Measurements from ENCODE around the gene DCDC1. TPM values are rescaled to one million over a fixed set of nuclear protein-coding genes. Genes with fewer than 3 reads are reported as not detected.

The DCDC1 gene
- total RNA-seq, 1 donor from 2014 or later = 6.9 TPM

DNA sequence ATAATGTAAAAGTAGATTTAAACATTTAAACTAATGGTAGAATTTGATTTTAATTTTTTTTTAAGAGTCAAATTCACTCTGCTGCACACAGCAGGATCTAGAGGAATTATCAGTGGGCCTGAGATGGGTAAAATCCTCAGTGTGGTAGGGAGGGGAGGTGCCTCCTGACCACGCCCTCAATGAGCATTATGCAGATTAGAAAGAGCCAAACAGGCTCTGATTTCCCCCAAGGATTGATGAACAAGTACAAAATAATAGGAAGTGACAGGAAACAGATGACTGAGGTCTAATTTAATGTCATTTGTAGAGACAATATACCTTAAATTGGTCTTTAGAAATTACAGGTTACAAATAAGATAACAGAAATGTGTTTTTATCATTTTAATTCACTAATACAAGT, 155.2 kb downstream of the DCDC1 start:
- H3K27me3 Mint-ChIP-seq = no peaks in the 10 kb centered on the region

DNA sequence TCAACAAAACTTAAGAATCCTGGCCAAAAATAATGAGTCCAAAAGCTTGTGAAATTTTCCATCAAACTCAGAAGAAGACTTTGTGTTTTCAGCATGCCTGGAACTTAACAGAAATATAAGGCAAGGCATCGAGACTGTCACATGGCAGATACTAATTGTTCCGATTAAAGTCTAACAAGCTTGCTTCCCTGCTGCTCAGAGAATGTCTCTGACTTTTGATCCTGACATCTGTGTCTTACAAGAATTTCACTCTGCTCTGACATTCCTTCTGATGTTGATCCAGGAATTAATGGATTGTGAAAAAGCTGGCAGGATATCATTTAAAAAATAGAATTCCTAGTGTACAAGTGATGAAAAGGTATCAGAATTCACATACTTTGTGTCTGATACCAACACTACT, 170.2 kb downstream of the DCDC1 start:
- DNase-seq (ENCODE audit: low spot score, unreplicated experiment) = no peak
- H3K27ac Mint-ChIP-seq = no peak overlapping the region
- H3K27me3 Mint-ChIP-seq = no peaks in the 10 kb centered on the region
- TF ChIP-seq, protein P1, sequence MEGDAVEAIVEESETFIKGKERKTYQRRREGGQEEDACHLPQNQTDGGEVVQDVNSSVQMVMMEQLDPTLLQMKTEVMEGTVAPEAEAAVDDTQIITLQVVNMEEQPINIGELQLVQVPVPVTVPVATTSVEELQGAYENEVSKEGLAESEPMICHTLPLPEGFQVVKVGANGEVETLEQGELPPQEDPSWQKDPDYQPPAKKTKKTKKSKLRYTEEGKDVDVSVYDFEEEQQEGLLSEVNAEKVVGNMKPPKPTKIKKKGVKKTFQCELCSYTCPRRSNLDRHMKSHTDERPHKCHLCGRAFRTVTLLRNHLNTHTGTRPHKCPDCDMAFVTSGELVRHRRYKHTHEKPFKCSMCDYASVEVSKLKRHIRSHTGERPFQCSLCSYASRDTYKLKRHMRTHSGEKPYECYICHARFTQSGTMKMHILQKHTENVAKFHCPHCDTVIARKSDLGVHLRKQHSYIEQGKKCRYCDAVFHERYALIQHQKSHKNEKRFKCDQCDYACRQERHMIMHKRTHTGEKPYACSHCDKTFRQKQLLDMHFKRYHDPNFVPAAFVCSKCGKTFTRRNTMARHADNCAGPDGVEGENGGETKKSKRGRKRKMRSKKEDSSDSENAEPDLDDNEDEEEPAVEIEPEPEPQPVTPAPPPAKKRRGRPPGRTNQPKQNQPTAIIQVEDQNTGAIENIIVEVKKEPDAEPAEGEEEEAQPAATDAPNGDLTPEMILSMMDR (IDR thresholded peaks at IDR 0.05; ENCODE audit: unreplicated experiment) = no peak
- no peaks in the 10 kb centered on the region for H3K4me1 Mint-ChIP-seq (ENCODE audit: low read depth)
- no peaks in the 10 kb centered on the region for H3K9me3 Mint-ChIP-seq (ENCODE audit: low read depth)
- no peak overlapping the region for H3K4me3 Mint-ChIP-seq (ENCODE audit: low read depth)
- H3K36me3 Mint-ChIP-seq (ENCODE audit: insufficient read depth) = no peaks in the 10 kb centered on the region

More for the DNA sequence above, 155.2 kb downstream of the DCDC1 start:
- TF ChIP-seq, protein P1 (IDR thresholded peaks at IDR 0.05; ENCODE audit: unreplicated experiment) = no peak
- Mint-ChIP-seq H3K27ac (no peak overlapping the region), H3K9me3 (ENCODE audit: low read depth) (no peaks in the 10 kb centered on the region), H3K36me3 (ENCODE audit: insufficient read depth) (no peaks in the 10 kb centered on the region), H3K4me3 (ENCODE audit: low read depth) (no peak overlapping the region), H3K4me1 (ENCODE audit: low read depth) (no peaks in the 10 kb centered on the region)
- DNase-seq (ENCODE audit: low spot score, unreplicated experiment) = no peak

DNA sequence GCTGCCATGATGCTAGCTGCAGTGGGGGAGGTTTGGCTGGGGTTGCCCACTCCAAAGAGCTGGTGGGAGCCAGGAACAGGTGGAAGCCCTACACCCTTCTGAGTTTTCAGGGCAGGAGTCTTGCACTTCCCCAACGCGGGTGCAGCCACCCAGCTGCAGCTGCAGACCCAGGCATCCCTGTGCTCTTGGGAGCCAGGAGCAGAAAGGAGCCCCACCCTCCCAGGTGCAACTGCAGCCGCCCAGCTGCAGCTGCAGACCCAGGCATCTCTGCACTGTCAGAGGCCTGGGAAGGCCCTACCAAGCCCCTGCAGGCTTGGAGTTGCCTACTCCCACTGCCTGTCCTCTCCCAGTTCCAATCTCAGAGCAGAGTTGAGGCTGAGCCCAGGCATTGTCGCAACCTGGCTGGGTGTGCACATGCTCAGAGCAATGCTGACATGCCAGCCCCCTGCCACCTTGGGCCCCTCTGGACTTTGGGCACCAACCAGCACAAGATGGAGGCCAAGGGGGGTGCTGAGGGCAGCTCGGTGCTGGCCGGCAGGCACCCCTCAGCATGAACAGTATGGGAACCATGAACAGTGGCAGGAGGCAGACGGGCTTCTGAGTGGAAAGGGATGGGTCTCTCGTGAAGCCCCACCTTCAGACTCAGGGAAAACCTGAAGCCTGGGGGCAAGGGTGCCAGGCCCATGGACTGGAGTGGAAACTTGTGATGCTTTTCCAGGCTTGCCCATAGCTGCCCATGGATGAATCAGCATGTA, 195.4 kb downstream of the DCDC1 start:
- Mint-ChIP-seq H3K36me3 (ENCODE audit: insufficient read depth) (no peaks in the 10 kb centered on the region), H3K27me3 (no peaks in the 10 kb centered on the region), H3K27ac (no peak overlapping the region), H3K4me3 (ENCODE audit: low read depth) (no peak overlapping the region), H3K4me1 (ENCODE audit: low read depth) (no peaks in the 10 kb centered on the region), H3K9me3 (ENCODE audit: low read depth) (peaks cover 17% of the 10 kb centered on the region)
- DNase-seq (ENCODE audit: low spot score, unreplicated experiment) = no peak
- TF ChIP-seq, protein P1 (IDR thresholded peaks at IDR 0.05; ENCODE audit: unreplicated experiment) = no peak

DNA sequence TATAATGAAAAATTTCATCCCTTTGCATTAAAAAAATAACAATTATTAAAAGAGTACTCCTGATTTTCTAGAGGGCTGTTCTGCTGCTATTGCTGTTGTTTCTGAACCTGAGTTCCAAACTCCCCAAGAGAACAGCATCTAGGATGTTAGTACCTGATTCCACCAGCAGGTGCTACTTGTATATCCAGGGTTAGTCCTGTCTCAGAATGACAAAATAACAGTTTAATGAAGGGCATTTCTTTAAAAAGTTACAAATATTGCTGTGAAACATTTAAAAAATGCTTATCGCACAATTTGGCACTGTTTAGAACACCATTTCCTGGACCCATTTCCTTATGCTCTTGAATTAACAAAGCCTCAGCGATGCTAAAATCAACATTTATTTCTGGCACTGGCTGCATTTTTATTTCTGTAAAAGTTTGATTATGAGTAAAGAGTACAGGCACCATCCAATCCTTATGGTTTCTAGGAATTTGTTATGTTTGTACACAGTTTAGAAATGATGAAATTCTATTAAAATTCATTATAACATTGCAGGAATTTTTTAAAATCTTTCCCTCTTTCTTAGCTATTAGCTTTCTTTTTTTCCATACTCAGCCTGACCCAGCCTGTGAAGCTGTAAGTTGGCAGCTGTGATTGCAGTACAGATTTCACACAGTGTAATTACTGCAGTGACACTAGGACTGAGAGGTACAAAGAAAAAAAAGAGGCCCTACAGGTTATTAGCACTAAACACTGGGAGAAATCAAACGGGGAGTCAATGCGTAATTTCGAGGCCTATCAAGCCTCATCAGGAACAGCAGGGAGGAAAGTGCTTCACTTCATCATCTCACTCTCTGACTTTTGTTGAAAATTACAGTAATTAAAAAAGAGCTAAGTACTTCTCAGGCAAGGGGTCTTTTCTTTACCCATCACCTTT, 208.8 kb downstream of the DCDC1 start:
- no peaks in the 10 kb centered on the region for H3K9me3 Mint-ChIP-seq (ENCODE audit: low read depth)
- H3K27me3 Mint-ChIP-seq = no peaks in the 10 kb centered on the region
- H3K36me3 Mint-ChIP-seq (ENCODE audit: insufficient read depth) = no peaks in the 10 kb centered on the region
- peaks cover 6% of the 10 kb centered on the region for H3K4me1 Mint-ChIP-seq (ENCODE audit: low read depth)
- TF ChIP-seq, protein P1 (IDR thresholded peaks at IDR 0.05; ENCODE audit: unreplicated experiment) = peak; percentile 55
- no peak for DNase-seq (ENCODE audit: low spot score, unreplicated experiment)
- no peak overlapping the region for H3K4me3 Mint-ChIP-seq (ENCODE audit: low read depth)
- no peak overlapping the region for H3K27ac Mint-ChIP-seq

DNA sequence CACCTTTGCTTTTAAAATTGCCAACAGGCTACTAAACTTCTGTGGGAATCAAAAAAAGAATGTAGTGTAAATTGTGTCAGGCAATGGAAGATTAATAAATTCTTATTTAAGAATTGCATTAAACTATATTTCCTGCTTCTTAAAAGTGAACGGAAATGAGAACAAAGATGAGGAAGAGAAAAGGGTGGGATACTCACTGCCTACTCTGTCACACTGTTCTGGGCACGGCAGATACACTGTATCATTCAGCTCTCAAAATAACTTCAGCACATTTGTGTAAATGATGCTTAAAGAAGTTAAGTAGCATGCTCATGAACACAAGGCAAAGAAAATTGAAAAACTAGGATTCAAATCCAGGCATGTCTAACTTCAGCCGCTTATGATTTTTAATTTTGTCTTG, 218.7 kb downstream of the DCDC1 start:
- no peak for DNase-seq (ENCODE audit: low spot score, unreplicated experiment)

More for the DNA sequence above, 218.7 kb downstream of the DCDC1 start:
- Mint-ChIP-seq H3K4me1 (ENCODE audit: low read depth) (no peaks in the 10 kb centered on the region), H3K36me3 (ENCODE audit: insufficient read depth) (no peaks in the 10 kb centered on the region), H3K4me3 (ENCODE audit: low read depth) (no peak overlapping the region), H3K27me3 (no peaks in the 10 kb centered on the region), H3K9me3 (ENCODE audit: low read depth) (peaks cover 4% of the 10 kb centered on the region), H3K27ac (no peak overlapping the region)
- TF ChIP-seq, protein P1 (IDR thresholded peaks at IDR 0.05; ENCODE audit: unreplicated experiment) = no peak
